OCI-LY7 (cell line): ENCODE data around the gene ZNF37A.
"Not testable (repeated sequence)": the region's sequence is repeated elsewhere in the genome, so short reads cannot be mapped to it uniquely, and the experiment has no call there.

ENCODE experiments used
- EZH2phosphoT487 ChIP-seq: fragments of 200-600 bp; sonication (generic); IDR thresholded peaks from 2 replicates; pipeline ENCODE4 v1.6.1; 2018; ENCODE audit warnings: low read depth, borderline replicate concordance, mild to moderate bottlenecking, mixed run types, antibody characterized with exemption, low read length, moderate library complexity, mixed read lengths
- TF ChIP-seq, protein P1 (sequence below): fragments of 200-600 bp; sonication (generic); conservative IDR thresholded peaks from 2 replicates; pipeline ENCODE4 v1.5.1; 2014; ENCODE audit warnings: mild to moderate bottlenecking, antibody characterized with exemption, low read length, moderate library complexity, mixed read lengths

DNA sequence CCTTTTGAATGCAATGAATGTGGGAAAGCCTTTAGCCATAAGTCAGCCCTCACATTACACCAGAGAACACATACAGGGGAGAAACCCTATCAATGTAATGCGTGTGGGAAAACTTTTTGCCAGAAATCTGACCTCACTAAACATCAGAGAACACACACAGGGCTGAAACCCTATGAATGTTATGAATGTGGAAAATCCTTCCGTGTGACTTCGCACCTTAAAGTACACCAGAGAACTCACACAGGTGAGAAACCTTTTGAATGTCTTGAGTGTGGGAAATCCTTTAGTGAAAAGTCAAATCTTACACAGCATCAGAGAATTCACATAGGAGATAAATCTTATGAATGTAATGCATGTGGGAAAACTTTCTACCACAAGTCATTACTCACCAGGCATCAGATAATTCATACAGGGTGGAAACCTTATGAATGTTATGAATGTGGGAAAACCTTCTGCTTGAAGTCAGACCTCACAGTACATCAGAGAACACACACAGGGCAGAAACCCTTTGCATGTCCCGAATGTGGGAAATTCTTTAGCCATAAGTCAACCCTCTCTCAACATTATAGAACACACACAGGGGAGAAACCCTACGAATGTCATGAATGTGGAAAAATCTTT lies 38.8 kb upstream of the ZNF37A start:
- TF ChIP-seq, protein P1, sequence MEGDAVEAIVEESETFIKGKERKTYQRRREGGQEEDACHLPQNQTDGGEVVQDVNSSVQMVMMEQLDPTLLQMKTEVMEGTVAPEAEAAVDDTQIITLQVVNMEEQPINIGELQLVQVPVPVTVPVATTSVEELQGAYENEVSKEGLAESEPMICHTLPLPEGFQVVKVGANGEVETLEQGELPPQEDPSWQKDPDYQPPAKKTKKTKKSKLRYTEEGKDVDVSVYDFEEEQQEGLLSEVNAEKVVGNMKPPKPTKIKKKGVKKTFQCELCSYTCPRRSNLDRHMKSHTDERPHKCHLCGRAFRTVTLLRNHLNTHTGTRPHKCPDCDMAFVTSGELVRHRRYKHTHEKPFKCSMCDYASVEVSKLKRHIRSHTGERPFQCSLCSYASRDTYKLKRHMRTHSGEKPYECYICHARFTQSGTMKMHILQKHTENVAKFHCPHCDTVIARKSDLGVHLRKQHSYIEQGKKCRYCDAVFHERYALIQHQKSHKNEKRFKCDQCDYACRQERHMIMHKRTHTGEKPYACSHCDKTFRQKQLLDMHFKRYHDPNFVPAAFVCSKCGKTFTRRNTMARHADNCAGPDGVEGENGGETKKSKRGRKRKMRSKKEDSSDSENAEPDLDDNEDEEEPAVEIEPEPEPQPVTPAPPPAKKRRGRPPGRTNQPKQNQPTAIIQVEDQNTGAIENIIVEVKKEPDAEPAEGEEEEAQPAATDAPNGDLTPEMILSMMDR = not testable (repeated sequence)
- TF ChIP-seq EZH2phosphoT487 = not testable (repeated sequence)
